ENCODE measurements around the gene DGKZ. TPM values are rescaled to one million over a fixed set of nuclear protein-coding genes. Genes with fewer than 3 reads are reported as not detected.

DGKZ gene
- total RNA-seq, 4 donors from 2014 or later = 104 to 270 (median 200) TPM

- H3K36me3 ChIP-seq = peaks cover 0 to 86% (median 0%) of the 10 kb centered on the region in 3 donors
- no peak for TF ChIP-seq CTCF (IDR thresholded peaks at IDR 0.05)
- no peak for TF ChIP-seq POLR2A (IDR thresholded peaks at IDR 0.05)
Observed at GRCh38 chr11:46407635-46408034, 60.4 kb downstream of the DGKZ start.

GRCh38 chr11:46408407-46408986 is 61.2 kb downstream of the DGKZ start:
- Histone ChIP-seq H3K27me3 (no peaks in the 10 kb centered on the region), H3K36me3 (peaks cover 0 to 86% (median 0%) of the 10 kb centered on the region in 3 donors), H3K4me3 (no peak overlapping the region), H3K27ac (no peak overlapping the region), H3K4me1 (no peaks in the 10 kb centered on the region), H3K9me3 (no peaks in the 10 kb centered on the region)
- no peak for TF ChIP-seq POLR2A (IDR thresholded peaks at IDR 0.05)
- TF ChIP-seq CTCF (IDR thresholded peaks at IDR 0.05) = no peak
- DNase-seq = no peak

More at GRCh38 chr11:46407635-46408034, 60.4 kb downstream of the DGKZ start:
- Histone ChIP-seq H3K9me3 (no peaks in the 10 kb centered on the region), H3K27me3 (no peaks in the 10 kb centered on the region), H3K4me1 (no peaks in the 10 kb centered on the region), H3K4me3 (no peak overlapping the region), H3K27ac (no peak overlapping the region)
- DNase-seq = no peak

- H3K27me3 ChIP-seq = no peaks in the 10 kb centered on the region
- no peak for DNase-seq
- no peak for TF ChIP-seq POLR2A (IDR thresholded peaks at IDR 0.05)
- no peak for TF ChIP-seq CTCF (IDR thresholded peaks at IDR 0.05)
- H3K4me3 ChIP-seq = no peak overlapping the region
- peaks cover 0 to 84% (median 0%) of the 10 kb centered on the region in 3 donors for H3K36me3 ChIP-seq
- no peaks in the 10 kb centered on the region for H3K4me1 ChIP-seq
- no peak overlapping the region for H3K27ac ChIP-seq
- H3K9me3 ChIP-seq = no peaks in the 10 kb centered on the region
Observed at GRCh38 chr11:46410021-46410420, 62.8 kb downstream of the DGKZ start.

- peak overlapping the region in 2 of 4 donors; percentile 51 to 56 for H3K27ac ChIP-seq
- TF ChIP-seq POLR2A (IDR thresholded peaks at IDR 0.05) = no peak
- no peak for TF ChIP-seq CTCF (IDR thresholded peaks at IDR 0.05)
- H3K36me3 ChIP-seq = peaks cover 0 to 78% (median 0%) of the 10 kb centered on the region in 3 donors
- H3K4me1 ChIP-seq = no peaks in the 10 kb centered on the region
- no peak overlapping the region for H3K4me3 ChIP-seq
- H3K27me3 ChIP-seq = no peaks in the 10 kb centered on the region
- no peaks in the 10 kb centered on the region for H3K9me3 ChIP-seq
- peak in 1 of 3 donors; percentile 59 for DNase-seq
Observed at GRCh38 chr11:46413760-46414465, 66.7 kb downstream of the DGKZ start.

GRCh38 chr11:46414466-46414796 is 67.2 kb downstream of the DGKZ start:
- peak in 1 of 3 donors; percentile 59 for DNase-seq
- H3K36me3 ChIP-seq = peaks cover 0 to 73% (median 0%) of the 10 kb centered on the region in 3 donors
- TF ChIP-seq POLR2A (IDR thresholded peaks at IDR 0.05) (no peak), CTCF (IDR thresholded peaks at IDR 0.05) (no peak)

More at GRCh38 chr11:46414466-46414796, 67.2 kb downstream of the DGKZ start:
- H3K4me3 ChIP-seq = no peak overlapping the region
- H3K9me3 ChIP-seq = no peaks in the 10 kb centered on the region
- H3K4me1 ChIP-seq = no peaks in the 10 kb centered on the region
- H3K27me3 ChIP-seq = no peaks in the 10 kb centered on the region
- H3K27ac ChIP-seq = peak overlapping the region in 2 of 4 donors; percentile 51 to 56

Data from Peyer's patch (tissue), 4 donors.